Measurements from ENCODE around the gene ATP2B3.

The ATP2B3 gene

DNA sequence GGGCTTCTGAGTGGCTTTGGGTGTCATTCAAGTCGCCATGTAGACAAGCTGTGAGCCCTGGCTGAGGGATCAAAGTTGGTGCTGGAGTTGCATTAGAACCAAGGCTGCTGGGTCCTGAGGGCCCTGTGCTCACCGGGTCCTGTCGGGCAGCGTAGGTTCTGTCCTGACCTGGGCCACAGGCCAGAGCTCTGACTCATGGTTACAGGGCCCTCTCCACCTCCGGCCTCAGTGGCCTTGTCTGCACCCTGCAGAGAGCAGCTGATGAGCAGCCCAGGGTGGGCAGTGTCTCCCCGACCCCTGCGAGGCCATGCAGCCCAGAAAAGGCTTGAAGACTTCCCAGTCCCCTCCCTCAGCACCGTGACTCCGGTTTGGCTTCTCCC is 22.5 kb downstream of the ATP2B3 start:
- TF ChIP-seq TAF1 (IDR thresholded peaks at IDR 0.05; ENCODE audit: borderline replicate concordance, insufficient read depth, low read length) (no peak), FOXP2 (optimal IDR thresholded peaks at IDR 0.05; ENCODE audit: borderline replicate concordance, extremely low read depth, extremely low read length, insufficient read depth) (no peak), SIN3A (IDR thresholded peaks at IDR 0.05; ENCODE audit: borderline replicate concordance, insufficient read depth, low read length) (no peak), POLR2AphosphoS5 (IDR thresholded peaks at IDR 0.05; ENCODE audit: low read depth, low read length) (no peak)
- TF ChIP-seq, protein P1, sequence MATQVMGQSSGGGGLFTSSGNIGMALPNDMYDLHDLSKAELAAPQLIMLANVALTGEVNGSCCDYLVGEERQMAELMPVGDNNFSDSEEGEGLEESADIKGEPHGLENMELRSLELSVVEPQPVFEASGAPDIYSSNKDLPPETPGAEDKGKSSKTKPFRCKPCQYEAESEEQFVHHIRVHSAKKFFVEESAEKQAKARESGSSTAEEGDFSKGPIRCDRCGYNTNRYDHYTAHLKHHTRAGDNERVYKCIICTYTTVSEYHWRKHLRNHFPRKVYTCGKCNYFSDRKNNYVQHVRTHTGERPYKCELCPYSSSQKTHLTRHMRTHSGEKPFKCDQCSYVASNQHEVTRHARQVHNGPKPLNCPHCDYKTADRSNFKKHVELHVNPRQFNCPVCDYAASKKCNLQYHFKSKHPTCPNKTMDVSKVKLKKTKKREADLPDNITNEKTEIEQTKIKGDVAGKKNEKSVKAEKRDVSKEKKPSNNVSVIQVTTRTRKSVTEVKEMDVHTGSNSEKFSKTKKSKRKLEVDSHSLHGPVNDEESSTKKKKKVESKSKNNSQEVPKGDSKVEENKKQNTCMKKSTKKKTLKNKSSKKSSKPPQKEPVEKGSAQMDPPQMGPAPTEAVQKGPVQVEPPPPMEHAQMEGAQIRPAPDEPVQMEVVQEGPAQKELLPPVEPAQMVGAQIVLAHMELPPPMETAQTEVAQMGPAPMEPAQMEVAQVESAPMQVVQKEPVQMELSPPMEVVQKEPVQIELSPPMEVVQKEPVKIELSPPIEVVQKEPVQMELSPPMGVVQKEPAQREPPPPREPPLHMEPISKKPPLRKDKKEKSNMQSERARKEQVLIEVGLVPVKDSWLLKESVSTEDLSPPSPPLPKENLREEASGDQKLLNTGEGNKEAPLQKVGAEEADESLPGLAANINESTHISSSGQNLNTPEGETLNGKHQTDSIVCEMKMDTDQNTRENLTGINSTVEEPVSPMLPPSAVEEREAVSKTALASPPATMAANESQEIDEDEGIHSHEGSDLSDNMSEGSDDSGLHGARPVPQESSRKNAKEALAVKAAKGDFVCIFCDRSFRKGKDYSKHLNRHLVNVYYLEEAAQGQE (IDR thresholded peaks at IDR 0.05; ENCODE audit: insufficient read depth in 1 of 2, low read depth in 2 of 2, low read length in 2 of 2), result no peak

DNA sequence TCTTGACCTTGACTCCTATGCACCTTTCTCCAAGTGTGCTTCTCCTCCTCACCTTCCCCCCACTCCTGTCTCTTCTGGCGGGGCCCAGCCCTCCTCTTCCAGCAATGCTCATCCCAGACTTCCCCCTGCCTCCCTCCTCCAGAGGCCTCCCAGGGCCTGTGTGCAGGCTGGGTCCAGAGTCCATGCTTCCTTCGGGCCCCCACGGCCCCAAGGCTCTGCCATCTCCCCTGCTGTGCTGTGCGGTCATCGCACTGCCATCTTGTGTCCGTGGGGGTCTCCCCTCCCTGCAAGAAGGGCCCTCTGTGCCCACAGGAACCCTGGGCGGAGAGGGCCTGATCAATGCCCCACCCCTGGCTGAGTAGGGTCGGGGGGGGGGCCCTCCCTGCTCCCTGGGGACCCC is 27.3 kb downstream of the ATP2B3 start:
- TF ChIP-seq SIN3A (IDR thresholded peaks at IDR 0.05; ENCODE audit: borderline replicate concordance, insufficient read depth, low read length), result no peak
- no peak for TF ChIP-seq FOXP2 (optimal IDR thresholded peaks at IDR 0.05; ENCODE audit: borderline replicate concordance, extremely low read depth, extremely low read length, insufficient read depth)
- TF ChIP-seq POLR2AphosphoS5 (IDR thresholded peaks at IDR 0.05; ENCODE audit: low read depth, low read length), result no peak
- no peak for TF ChIP-seq TAF1 (IDR thresholded peaks at IDR 0.05; ENCODE audit: borderline replicate concordance, insufficient read depth, low read length)
- TF ChIP-seq, protein P1 (IDR thresholded peaks at IDR 0.05; ENCODE audit: insufficient read depth in 1 of 2, low read depth in 2 of 2, low read length in 2 of 2), result no peak

DNA sequence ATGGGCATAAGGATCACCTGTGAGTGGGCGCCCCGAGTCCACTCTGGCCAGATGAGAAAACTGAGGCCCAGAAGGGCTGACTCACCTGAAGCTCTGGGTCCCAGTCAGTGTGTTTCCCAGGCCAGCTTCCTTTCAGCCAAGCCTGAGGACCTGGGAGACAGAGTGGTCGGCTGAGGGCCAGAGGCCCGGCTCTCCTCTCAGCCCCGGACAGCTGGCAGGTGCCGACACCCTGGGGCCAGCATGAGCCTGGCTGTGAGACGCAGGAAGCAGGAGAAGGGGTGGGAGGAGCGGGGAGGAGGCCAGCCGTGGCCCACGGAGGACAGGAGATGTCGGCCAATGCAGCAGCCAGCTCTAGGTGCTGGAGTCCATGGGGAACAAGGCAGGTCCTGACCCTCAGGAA is 28.9 kb downstream of the ATP2B3 start:
- TF ChIP-seq FOXP2 (optimal IDR thresholded peaks at IDR 0.05; ENCODE audit: borderline replicate concordance, extremely low read depth, extremely low read length, insufficient read depth) (no peak), SIN3A (IDR thresholded peaks at IDR 0.05; ENCODE audit: borderline replicate concordance, insufficient read depth, low read length) (no peak), TAF1 (IDR thresholded peaks at IDR 0.05; ENCODE audit: borderline replicate concordance, insufficient read depth, low read length) (no peak), POLR2AphosphoS5 (IDR thresholded peaks at IDR 0.05; ENCODE audit: low read depth, low read length) (no peak)
- TF ChIP-seq, protein P1 (IDR thresholded peaks at IDR 0.05; ENCODE audit: insufficient read depth in 1 of 2, low read depth in 2 of 2, low read length in 2 of 2), result no peak

DNA sequence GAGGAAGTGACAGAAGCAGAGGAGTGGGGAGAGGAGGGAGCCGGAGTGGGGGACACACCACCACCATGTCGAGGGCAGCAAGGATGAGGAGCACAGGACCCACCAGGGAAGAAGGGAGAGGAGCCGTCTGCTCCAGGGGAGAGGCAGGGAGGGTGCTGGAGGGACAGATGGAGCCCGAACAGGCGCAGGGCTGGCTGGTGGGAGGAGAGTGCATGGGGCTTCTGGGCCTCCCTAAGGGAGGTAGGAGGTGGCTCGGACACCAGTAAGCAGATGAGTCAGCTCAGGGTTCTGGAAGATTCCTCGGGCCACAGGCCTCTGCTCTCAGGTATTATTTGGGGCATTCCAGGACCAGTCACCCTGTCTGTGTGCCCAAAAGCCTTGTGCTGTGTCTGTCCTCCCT is 29.8 kb downstream of the ATP2B3 start:
- TF ChIP-seq TAF1 (IDR thresholded peaks at IDR 0.05; ENCODE audit: borderline replicate concordance, insufficient read depth, low read length) (no peak), FOXP2 (optimal IDR thresholded peaks at IDR 0.05; ENCODE audit: borderline replicate concordance, extremely low read depth, extremely low read length, insufficient read depth) (no peak), SIN3A (IDR thresholded peaks at IDR 0.05; ENCODE audit: borderline replicate concordance, insufficient read depth, low read length) (no peak)

DNA sequence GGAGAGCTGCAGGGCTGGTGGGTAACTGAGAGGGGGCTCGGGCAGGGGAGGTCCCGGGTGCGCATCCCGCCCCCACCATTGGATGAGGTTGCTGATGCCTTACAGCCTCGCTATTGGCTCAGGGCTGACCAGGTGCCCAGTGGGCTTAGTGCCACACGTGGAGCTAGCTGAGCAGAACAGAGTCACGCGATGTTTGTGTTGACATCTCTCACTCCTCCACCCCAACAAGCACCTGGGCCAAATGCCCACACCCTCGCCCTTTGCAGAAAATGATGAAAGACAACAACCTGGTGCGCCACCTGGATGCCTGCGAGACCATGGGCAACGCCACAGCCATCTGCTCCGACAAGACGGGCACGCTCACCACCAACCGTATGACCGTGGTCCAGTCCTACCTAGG is 31.8 kb downstream of the ATP2B3 start:
- TF ChIP-seq, protein P1 (IDR thresholded peaks at IDR 0.05; ENCODE audit: insufficient read depth in 1 of 2, low read depth in 2 of 2, low read length in 2 of 2), result no peak
- TF ChIP-seq POLR2AphosphoS5 (IDR thresholded peaks at IDR 0.05; ENCODE audit: low read depth, low read length) (no peak), TAF1 (IDR thresholded peaks at IDR 0.05; ENCODE audit: borderline replicate concordance, insufficient read depth, low read length) (no peak), FOXP2 (optimal IDR thresholded peaks at IDR 0.05; ENCODE audit: borderline replicate concordance, extremely low read depth, extremely low read length, insufficient read depth) (no peak), SIN3A (IDR thresholded peaks at IDR 0.05; ENCODE audit: borderline replicate concordance, insufficient read depth, low read length) (no peak)

Measured in PFSK-1 (cell line).